Spleen (tissue), 11 donors: ENCODE results near the gene TMC5. TPM values are rescaled to one million over a fixed set of nuclear protein-coding genes. Genes with fewer than 3 reads are reported as not detected.
"Not testable (repeated sequence)": the region's sequence is repeated elsewhere in the genome, so short reads cannot be mapped to it uniquely, and the experiment has no call there.

Experiments
- DNase-seq: peaks from one replicate; pipeline ENCODE4 v3.0.0-alpha.2; 2020
- H3K27ac ChIP-seq, 8 donors: fragments of 200-600 bp; sonication (generic) in 7 of 8; 1 replicate in 4 of 8; 2 replicates in 4 of 8; pipeline versions ENCODE4 v1.5.0 to v1.8.0; 2016 to 2021; ENCODE audit warnings: inconsistent platforms in 4 of 8, mild to moderate bottlenecking in 4 of 8, moderate library complexity in 1 of 8
- H3K27me3 ChIP-seq, 7 donors: fragments of 200-600 bp; sonication (generic) in 6 of 7; replicated peaks in 1 of 7; 1 replicate in 4 of 7; 2 replicates in 3 of 7; pipeline versions ENCODE4 v1.5.0 to v1.8.0; 2016 to 2021; ENCODE audit warnings: inconsistent platforms in 3 of 7, mild to moderate bottlenecking in 1 of 7
- H3K36me3 ChIP-seq, 6 donors: fragments of 200-600 bp; sonication (generic) in 5 of 6; 1 replicate in 4 of 6; 2 replicates in 2 of 6; pipeline versions ENCODE4 v1.5.0 to v1.8.0; 2016 to 2021; ENCODE audit warnings: inconsistent platforms in 2 of 6
- H3K4me1 ChIP-seq, 6 donors: fragments of 200-600 bp; sonication (generic) in 5 of 6; 1 replicate in 3 of 6; 2 replicates in 3 of 6; pipeline versions ENCODE4 v1.5.0 to v1.8.0; 2016 to 2021; ENCODE audit warnings: inconsistent platforms in 3 of 6
- H3K4me3 ChIP-seq, 8 donors: fragments of 200-600 bp; sonication (generic) in 7 of 8; 1 replicate in 4 of 8; 2 replicates in 4 of 8; pipeline versions ENCODE4 v1.5.0 to v1.8.0; 2016 to 2021; ENCODE audit warnings: inconsistent platforms in 4 of 8, mild to moderate bottlenecking in 4 of 8, moderate library complexity in 2 of 8
- H3K9me3 ChIP-seq, 8 donors: fragments of 200-600 bp; sonication (generic) in 7 of 8; 1 replicate in 4 of 8; 2 replicates in 4 of 8; pipeline versions ENCODE4 v1.5.0 to v1.8.0; 2016 to 2021; ENCODE audit warnings: inconsistent platforms in 4 of 8
- POLR2A ChIP-seq, 3 donors: fragments of 450-650 bp; IDR thresholded peaks; one replicate each; pipeline ENCODE4 v1.5.1; 2017; ENCODE audit warnings: antibody characterized with exemption in 3 of 3, mild to moderate bottlenecking in 1 of 3
- POLR2AphosphoS5 ChIP-seq, 3 donors: sonication (generic); formaldehyde crosslinking; IDR thresholded peaks; one replicate each; pipeline ENCODE4 v1.5.1; 2017; ENCODE audit warnings: antibody characterized with exemption in 3 of 3
- WGBS, 5 donors: extraction: QIAGEN DNeasy Blood & Tissue Kit in 3 of 5; methylation state at CpG; one replicate each; pipeline versions ENCODE4 v1.1.5 to v1.1.7; 2013 to 2018; 5-methylcytosine and 5-hydroxymethylcytosine counted together
- intact Hi-C: fragments of 100-400 bp; cut with DNase I; formaldehyde crosslinking; loops from one replicate; pipeline ENCODE4 v1.15.0; 2023; ENCODE audit warnings: low total_unique reads
- polyA plus RNA-seq, 3 donors: library from polyadenylated mRNA; stranded (reverse); fragments of 200-250 nt; gene quantifications; one replicate each; pipeline ENCODE4 v1.2.1, GENCODE V29; 2013
- total RNA-seq, 7 donors: library from RNA; depleted of rRNA in 3 of 7; stranded (reverse); fragments of >200 nt in 3 of 7; fragmentation: NEBNext Ultra II Directional in 4 of 7; extraction: Animal tissue kit (Norgen Biotek cat#: 25700) in 4 of 7; gene quantifications; one replicate each; pipeline versions ENCODE4 v1.1.0 to v1.2.1, GENCODE V29; 2016 to 2021
- TF ChIP-seq, protein P1 (sequence below), 11 experiments: fragments of 200-600 bp in 7 of 11; fragments of 450-650 bp in 4 of 11; sonication (generic) in 4 of 11; IDR thresholded peaks in 8 of 11; conservative IDR thresholded peaks in 3 of 11; 1 replicate in 7 of 11; 2 replicates in 4 of 11; pipeline versions ENCODE4 v1.4.0 to v1.8.0; 2016 to 2021; ENCODE audit warnings: antibody characterized with exemption in 11 of 11, inconsistent platforms in 4 of 11, mild to moderate bottlenecking in 1 of 11
- donor health status: healthy with polysubstance abuse.
- donor health status: DM: no; HTN: no; CAD: no; lungs with moderate emphysema.
- donor health status: DM: no; HTN: no; CAD: no.
- donor health status: Bipolar disorder and iron deficiency.
- donor health status: healthy.
- donor health status: DM: no; HTN: no; CAD: no.
- donor health status: DM: yes; HTN: yes; CAD: no.

TMC5 gene
- total and polyA plus RNA-seq, 10 donors, result 0.05 to 0.30 (median 0.16) TPM; not detected in 4

- no peak overlapping the region for H3K27ac ChIP-seq
- peaks cover 0 to 28% (median 13%) of the 10 kb centered on the region in 8 donors for H3K9me3 ChIP-seq
- intact Hi-C loops, result no loop called here
- H3K4me1 ChIP-seq, result no peaks in the 10 kb centered on the region
- H3K4me3 ChIP-seq, result no peak overlapping the region
- H3K36me3 ChIP-seq, result no peaks in the 10 kb centered on the region
- no peak for DNase-seq
- WGBS, 5 donors, result 15 to 40% (median 24%) methylated on average over 9 of the region's 9 CpGs
- H3K27me3 ChIP-seq, result peaks cover 0 to 48% (median 5%) of the 10 kb centered on the region in 7 donors
- TF ChIP-seq POLR2A (IDR thresholded peaks at IDR 0.05), result no peak
- TF ChIP-seq, protein P1, sequence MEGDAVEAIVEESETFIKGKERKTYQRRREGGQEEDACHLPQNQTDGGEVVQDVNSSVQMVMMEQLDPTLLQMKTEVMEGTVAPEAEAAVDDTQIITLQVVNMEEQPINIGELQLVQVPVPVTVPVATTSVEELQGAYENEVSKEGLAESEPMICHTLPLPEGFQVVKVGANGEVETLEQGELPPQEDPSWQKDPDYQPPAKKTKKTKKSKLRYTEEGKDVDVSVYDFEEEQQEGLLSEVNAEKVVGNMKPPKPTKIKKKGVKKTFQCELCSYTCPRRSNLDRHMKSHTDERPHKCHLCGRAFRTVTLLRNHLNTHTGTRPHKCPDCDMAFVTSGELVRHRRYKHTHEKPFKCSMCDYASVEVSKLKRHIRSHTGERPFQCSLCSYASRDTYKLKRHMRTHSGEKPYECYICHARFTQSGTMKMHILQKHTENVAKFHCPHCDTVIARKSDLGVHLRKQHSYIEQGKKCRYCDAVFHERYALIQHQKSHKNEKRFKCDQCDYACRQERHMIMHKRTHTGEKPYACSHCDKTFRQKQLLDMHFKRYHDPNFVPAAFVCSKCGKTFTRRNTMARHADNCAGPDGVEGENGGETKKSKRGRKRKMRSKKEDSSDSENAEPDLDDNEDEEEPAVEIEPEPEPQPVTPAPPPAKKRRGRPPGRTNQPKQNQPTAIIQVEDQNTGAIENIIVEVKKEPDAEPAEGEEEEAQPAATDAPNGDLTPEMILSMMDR (IDR thresholded peaks at IDR 0.05 in 8 of 11, conservative IDR thresholded peaks at IDR 0.05 in 3 of 11), result no peak
- no peak for TF ChIP-seq POLR2AphosphoS5 (IDR thresholded peaks at IDR 0.05)
Measured at GRCh38 chr16:19396555-19397011, 21.1 kb upstream of the TMC5 start.

DNA sequence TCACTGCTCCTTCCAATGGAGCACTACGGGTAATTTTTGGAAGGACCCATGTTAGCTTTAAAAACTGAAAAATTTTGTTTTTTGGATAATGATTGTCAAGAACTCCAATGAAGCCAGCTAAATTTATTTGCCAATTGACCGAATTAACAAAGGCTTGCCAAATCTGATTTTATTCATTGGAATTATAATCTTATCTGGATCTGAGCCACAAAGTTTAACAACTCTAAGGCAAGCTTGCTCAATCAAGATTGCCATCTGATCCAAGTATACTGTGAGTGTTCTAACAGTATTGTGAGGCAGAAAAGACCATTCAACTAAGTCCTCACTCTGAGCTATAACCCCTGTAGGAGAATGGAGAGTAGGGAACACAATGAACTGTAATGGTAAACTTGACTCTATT lies 20.3 kb upstream of the TMC5 start:
- H3K36me3 ChIP-seq, H3K4me1 ChIP-seq, intact Hi-C loops, DNase-seq, H3K27ac ChIP-seq, H3K4me3 ChIP-seq: not testable (repeated sequence)
- Histone ChIP-seq H3K9me3 (peaks cover 0 to 34% (median 21%) of the 10 kb centered on the region in 8 donors), H3K27me3 (peaks cover 0 to 40% (median 5%) of the 10 kb centered on the region in 7 donors)
- 82 to 93% (median 90%) methylated on average over 2 of the region's 2 CpGs for WGBS, 5 donors

GRCh38 chr16:19400711-19401110 lies 17.0 kb upstream of the TMC5 start:
- H3K4me3 ChIP-seq, result no peak overlapping the region
- intact Hi-C loops, result no loop called here
- 67 to 83% (median 75%) methylated on average over 7 of the region's 7 CpGs for WGBS, 5 donors
- H3K9me3 ChIP-seq, result peaks cover 0 to 48% (median 30%) of the 10 kb centered on the region in 8 donors
- no peak overlapping the region for H3K27ac ChIP-seq
- H3K4me1 ChIP-seq, result no peaks in the 10 kb centered on the region
- peaks cover 0 to 41% (median 0%) of the 10 kb centered on the region in 7 donors for H3K27me3 ChIP-seq
- no peak for DNase-seq
- no peaks in the 10 kb centered on the region for H3K36me3 ChIP-seq
- TF ChIP-seq POLR2AphosphoS5 (IDR thresholded peaks at IDR 0.05) (no peak), POLR2A (IDR thresholded peaks at IDR 0.05) (no peak)
- TF ChIP-seq, protein P1 (IDR thresholded peaks at IDR 0.05 in 8 of 11, conservative IDR thresholded peaks at IDR 0.05 in 3 of 11), result no peak

GRCh38 chr16:19406891-19407491 lies 10.7 kb upstream of the TMC5 start:
- DNase-seq, result no peak
- no peaks in the 10 kb centered on the region for H3K36me3 ChIP-seq
- H3K27me3 ChIP-seq, result peaks cover 0 to 62% (median 24%) of the 10 kb centered on the region in 7 donors
- H3K9me3 ChIP-seq, result peaks cover 0 to 40% (median 29%) of the 10 kb centered on the region in 8 donors
- TF ChIP-seq, protein P1 (IDR thresholded peaks at IDR 0.05 in 8 of 11, conservative IDR thresholded peaks at IDR 0.05 in 3 of 11), result no peak
- no peak overlapping the region for H3K4me3 ChIP-seq
- intact Hi-C loops, result no loop called here
- no peak overlapping the region for H3K27ac ChIP-seq
- H3K4me1 ChIP-seq, result peaks cover 0 to 13% (median 11%) of the 10 kb centered on the region in 6 donors
- 62 to 80% (median 68%) methylated on average over 5 of the region's 5 CpGs for WGBS, 5 donors
